CD4-positive, alpha-beta T cell treated with Interleukin-6 at 100 ng/mL for 8 hours (primary cell): Measurements from ENCODE around the gene CNTROB.

Source experiments
- DNase-seq: peaks from one replicate; pipeline ENCODE4 v3.0.0-alpha.2; 2020; ENCODE audit warnings: mixed read lengths, low spot score

Gene CNTROB

DNA sequence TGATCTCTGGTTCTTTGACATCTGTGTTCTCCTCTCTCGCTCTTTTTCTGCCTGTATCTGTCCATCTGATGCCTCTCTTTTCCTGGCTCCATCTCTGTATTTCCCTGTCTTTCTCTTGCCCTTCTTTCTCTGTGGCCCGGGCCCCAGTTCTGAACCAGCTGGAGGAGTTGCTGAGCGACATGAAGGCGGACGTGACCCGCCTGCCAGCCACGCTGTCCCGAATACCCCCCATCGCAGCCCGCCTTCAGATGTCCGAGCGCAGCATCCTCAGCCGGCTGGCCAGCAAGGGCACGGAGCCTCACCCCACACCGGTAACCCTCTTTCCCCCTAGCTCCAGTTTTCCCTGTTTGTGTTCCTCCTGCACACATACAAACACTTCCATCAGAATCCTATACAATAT lies 21.7 kb upstream of the CNTROB start:
- no peak for DNase-seq

DNA sequence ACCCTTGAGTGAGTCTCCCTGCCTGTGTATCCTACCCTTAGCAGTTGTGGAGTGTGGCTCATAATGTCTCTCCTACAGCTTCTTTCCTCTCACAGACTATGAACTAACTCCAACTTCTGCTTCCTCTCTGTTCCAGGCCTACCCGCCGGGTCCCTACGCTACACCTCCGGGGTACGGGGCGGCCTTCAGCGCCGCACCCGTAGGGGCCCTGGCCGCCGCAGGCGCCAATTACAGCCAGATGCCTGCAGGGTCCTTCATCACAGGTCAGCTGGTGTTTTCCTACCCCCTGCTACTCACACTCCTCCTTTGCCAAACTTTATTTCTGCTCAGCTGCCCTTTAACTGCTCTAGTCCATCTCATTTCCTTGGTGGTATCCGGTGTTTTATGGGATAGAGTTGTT lies 21.3 kb upstream of the CNTROB start:
- DNase-seq, result no peak

DNA sequence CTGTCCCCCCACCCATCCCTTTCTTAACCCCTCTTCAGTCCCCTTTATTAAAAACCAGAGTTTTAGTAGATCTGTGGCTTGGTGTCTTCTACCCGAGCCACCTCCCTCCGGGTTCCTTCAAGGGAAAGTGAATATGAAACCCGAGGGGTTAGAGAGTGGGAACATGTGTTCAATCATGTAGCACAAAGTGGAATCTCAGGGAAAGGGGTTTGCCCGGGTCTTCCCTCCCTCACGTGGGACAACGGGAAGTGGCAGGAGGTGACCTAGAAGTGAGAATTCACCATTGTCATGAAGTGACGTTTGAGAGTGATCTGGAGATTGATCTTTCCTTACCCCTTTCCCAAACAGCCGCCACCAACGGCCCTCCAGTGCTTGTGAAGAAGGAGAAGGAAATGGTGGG lies 20.9 kb upstream of the CNTROB start:
- DNase-seq, result no peak

DNA sequence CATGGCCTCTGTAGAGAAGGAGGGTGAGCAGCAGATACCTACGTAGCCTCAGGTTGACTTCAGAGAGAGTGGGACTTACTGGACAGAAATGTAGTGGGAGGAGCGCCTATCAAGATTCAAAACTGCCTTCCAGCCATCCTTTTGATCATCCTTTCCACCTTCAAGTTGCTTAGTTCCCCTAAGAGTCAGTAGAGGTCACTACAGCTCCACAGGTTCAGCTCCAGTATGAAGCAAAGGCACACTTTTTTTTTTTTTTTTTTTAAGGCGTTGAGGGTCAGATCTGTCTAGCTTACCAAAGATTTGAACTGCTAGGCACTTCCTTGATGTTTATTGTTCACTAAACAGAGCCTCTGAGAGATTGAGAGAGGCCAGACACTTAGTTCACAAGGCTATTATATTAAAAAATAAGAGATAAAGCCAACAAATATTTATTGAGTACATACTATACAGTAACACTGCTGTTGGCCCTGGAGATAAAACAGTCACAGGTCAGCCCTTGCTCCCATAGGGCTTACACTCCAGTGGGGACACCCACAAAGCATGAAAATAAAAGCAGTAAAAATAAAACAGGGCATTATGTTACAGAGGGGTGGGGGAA lies 19.0 kb upstream of the CNTROB start:
- peak; percentile 71 for DNase-seq

DNA sequence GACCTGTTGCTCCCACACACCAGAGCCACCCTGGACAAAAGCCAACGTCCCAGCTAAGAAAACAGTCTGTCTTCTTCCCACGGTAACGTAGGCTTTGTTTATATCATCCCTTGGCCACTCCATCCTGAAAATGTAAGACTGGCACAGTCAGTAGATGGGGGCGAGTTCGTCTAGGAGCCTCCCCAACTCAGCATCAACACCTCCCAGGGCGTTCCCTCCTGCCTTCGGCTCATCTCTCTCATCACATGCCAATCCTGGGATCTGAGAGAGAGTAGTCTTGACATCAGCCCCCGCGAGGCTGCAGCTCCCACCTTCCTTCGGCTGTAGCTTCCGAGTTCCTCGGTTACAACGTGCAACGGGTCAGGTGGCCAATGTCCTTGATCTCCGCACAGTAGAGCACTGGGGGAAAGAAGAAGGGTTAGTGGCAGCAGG lies 16.8 kb upstream of the CNTROB start:
- DNase-seq, result no peak

DNA sequence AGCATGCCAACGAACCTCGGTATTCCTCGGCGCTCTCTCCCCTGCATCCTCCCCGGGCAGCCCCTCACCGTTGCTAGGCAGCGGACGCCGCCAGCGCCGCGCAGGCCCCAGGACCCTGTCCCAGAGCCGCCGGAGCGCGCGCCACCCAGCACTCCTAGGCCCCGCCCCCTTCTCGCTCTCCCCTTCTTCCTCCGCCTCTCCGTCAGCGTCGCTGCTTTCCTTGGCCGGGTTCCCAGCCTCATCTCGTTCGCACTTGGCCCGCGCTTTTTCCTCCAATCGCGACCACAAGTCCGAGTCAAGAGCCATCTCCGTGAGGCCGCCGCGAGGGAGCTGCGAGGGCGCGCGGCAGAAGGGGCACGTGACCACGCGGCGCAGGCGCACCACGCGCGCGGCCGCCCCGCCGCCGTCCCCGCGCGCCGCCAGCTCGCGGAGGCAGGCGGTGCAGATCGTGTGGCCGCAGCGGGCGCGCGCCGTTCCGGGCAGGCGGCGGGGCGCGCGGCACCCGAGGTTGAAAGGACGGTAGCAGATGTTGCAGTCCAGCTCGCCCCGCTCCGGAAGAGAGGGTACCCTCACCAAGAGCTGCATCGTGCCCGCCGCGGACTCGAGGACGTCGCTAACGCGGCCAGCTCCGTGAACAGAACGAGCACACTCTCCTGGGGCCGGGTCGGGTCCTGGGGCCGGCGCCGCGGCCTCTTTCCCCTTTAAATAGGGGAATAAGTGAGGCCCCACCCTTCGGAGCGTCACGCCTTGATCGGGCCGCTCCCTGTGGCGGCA lies 16.2 kb upstream of the CNTROB start, which contains the start of gene RNF227:
Gene RNF227 (minus strand): TSS at position 679 of the 774 bp plus-strand sequence. CDS start 94 bp downstream, at position 585.
- DNase-seq, result peak; percentile 79

DNA sequence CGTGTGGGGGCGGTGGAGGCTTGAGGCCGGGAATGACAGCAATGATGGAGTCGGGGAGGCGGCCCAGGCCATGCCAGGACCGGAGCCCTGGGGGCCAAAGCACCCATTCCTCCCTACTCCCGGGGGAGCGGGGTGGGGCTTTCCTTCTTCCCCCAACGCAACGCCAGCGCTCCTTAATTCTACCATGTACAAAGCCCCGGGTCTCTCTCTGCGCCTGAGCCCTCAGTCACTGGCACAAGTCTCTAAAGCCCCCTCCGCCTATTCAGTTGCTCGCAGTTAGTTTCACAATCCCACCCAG lies 15.7 kb upstream of the CNTROB start:
- no peak for DNase-seq

DNA sequence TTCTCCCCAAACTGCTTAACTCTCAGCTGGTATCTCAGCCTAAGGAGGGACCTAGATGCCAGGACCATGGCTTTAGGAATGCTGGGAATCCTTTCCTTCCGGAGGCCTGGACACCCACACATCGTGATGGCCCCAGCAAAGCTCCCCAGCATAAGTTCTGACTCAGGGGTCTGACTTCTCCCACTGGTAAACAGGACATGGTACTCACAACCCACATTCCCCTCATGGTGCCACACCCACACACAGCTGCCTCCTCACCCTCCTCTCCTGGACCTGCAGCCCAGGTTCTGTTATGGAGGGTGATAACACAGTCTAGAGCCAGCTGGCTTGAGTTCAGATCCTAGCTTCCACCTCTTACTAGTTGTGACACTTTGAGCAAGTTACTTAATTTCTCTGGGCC lies 15.2 kb upstream of the CNTROB start:
- no peak for DNase-seq

DNA sequence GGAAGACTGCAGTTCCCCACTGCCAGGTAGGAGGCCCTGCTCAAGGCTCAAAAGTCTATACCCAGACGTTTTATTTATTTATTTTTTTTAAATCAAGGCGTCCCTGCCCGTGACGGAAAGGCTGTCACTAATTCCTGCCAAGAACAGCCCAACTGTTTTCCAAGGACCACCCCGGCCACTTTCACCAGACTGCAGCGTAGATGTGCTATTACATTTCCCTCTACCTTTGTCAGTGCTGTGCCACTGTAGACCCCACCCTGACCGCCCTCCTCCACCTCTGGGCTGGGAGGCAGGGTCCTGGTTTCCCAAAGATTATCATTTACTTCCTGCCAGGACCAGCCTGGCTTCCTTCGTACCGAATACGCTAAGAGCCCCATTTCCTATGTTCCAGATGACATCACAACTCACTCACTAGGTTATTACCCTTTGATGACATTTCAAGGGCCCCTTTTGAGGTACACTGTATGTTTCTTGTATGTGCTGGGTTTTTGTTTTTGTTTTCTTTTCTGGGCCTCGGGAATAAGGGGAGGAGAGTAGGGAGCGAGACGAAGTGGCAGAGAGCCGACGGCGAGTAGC lies 9.6 kb upstream of the CNTROB start:
- no peak for DNase-seq

DNA sequence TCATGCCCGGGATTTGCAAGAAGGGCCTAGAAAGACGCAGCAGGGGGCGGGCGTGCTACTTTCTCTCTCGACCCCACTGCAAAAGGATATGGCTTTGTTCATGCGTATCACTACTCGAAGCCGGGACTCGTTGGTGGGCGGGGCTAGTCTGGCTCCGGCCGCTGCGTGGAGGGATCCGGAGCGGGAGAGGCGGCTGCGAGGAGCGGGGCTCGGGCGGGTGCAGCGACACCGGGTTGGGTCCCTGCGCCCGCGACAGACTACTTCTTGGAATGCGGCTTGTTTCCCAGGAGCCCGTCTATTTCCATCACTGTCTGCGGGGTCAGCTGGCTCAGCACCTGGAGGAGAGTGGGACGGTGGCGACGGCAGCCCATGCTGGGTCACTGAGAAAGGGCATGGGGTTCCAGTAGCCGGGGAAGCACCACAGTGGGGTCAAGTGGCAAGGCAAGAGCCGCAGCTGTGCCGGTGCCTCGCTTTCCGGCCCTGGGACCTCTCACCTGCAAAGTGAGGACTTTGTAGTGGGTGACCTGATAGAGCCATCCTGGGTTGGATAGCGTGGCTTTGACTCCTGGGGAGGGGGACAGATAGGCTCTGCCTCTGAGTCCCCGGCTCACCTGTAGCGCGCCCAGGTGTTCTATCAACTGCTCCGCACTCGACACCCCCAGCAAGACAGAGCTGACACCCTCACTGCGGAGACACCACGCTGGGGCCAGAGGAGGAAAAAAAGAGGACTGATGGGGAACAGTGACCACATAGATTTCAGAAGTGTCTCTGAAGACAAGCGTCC lies 9.0 kb upstream of the CNTROB start:
- peak; percentile 84 for DNase-seq

DNA sequence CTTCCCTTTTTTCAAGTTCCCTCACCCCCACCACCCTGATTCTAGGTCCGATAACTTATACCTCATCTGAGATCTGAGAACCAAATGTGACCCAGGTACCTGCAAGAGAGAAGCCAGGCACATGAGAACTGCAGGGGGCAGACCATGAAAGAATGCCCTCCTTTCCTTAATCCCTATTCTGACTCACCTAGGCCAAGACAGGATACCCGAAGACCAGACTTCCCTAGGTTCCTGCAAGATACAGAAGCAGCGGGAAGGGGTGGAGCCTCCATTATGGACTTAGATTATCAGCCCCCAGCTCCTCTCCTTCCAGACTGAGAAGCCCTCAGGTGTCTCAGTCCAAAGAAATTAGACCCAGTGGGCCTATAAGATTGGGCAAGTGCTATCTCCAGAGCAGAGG lies 4.4 kb upstream of the CNTROB start:
- DNase-seq, result no peak

DNA sequence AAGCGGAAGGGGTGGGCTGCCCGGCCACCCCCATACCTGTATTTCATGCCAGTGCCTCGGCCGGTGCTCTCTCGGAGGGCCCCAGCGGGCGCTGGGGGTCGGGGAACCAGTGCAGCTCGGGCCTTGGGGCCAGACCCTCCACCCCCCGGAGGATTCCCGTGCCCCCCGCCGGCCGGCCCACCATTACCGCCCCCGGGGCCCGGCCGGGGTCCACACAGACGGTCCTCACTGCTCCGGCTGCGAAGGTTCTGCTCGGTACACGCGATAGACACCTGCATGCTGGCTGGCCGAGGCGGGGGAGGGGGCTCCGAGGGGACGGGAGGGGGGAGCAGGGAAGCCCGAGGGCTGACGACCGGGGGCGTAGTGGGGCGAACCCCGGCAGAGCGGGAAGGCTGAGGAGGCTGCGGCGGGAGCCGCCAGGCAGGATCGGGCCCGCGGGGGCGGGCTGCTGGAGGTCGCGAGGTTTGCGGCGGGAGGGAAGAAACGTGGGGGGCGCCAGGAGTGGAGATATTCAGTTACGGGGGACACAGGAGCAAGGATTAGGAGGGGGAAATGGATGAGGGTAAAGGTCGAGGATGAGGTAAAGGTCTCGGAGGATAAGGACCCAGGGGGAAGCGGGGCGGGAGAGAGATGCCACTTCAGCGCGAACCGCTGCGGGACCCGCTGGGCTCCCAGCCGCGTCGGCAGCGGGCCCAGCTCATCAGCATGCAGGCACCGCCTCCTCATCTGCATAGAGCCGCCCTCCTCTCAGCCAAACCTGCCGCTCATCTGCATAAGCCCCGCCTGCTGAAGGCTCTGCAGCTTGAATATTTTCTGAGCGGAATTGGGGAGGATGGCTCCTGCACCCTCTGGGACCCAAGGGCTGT lies 2.6 kb upstream of the CNTROB start, which contains the start of gene KCNAB3:
Gene KCNAB3 (minus strand): TSS at position 699 of the 866 bp plus-strand sequence. CDS start 421 bp downstream, at position 278.
- peak; percentile 42 for DNase-seq

DNA sequence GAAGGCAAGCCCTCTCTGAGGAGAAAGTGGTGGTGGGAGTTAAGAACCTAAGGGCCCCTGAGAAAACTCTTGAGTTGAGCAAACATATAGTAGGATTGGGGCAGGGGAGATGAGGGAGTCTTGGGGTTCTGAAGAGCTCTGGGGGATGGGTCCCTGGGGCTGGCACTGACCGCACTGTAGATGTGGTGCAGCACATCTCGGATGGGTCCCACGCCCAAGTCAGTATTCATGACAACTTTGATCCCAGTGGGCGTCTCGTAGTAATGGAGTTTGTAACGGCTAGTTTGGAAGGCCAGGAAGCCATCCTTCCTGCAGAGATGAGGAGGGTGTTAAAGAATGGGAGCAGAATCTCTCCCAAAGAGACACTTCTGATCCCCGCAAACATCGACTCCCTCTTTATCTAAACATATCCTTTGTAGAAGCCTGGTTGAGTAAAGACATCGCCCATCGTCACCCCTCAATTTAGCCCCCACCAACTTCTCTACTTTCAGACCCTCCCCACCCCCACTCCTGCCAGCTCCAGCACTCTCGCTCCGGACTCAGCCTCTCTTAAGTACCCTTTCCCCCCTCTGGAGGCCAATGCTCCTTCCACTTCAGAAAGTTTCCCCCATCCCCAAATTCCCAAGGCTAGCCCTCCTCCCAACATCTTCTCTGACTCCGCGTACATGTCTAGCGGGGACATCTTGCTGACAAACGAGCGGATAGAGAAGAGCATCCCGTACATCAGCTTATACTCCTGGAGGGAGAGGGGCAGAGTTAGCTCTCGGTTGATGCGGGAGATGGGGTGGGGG lies 970 bp upstream of the CNTROB start:
- no peak for DNase-seq

DNA sequence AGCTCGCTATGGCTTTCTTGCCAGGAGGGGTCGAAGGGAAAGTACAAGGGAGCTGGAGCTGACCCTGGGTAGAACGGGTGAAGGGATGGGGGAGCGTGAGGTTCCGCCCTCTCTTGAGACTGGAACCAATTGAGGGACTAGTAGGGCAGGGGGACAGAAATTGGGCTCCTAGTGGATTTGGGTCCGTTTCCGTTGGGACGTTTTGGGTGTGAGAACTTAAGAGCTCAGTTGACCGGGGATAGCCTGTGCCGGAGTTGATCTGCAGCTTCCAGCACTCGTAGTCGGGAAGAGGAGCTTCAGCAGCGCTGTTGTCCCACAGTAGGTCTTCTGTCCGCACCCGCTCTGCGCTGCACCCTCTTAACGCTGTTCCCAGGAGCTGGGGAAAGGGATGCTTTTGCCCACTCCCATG lies 481 bp downstream of the CNTROB start:
- no peak for DNase-seq

DNA sequence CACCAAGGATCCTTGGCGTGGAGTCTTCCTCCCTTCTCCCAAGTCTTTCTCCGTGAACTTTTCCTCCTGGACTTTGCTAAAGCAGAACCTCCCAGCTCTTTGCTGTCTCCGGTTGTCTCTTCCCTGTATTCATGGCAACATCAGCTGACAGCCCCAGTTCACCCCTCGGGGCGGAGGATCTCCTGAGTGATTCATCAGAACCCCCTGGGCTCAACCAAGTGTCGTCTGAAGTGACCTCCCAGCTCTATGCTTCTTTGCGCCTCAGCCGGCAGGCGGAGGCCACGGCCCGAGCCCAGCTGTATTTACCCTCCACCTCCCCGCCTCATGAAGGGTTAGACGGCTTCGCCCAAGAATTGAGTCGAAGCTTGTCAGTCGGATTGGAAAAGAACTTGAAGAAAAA lies 943 bp downstream of the CNTROB start:
- no peak for DNase-seq

DNA sequence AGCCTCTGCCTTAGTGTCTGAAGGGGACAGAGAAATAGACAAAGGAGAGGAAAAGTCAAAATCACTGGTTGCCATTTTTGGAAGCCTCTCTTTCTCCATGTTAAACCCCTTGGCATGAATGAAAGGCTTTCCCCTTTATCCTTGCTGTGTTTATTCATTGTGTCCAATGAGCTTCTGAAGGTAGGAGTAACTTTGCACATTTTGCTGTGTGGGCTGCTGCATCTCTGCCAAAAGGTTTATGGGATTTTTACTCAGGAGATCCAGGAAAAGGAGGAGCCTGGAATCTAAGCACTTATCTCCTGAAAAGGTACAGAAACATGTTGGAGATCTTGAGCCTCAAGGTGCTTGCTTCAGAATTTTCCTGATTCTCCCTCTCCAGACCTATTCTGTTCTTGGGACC lies 3.9 kb downstream of the CNTROB start:
- DNase-seq, result no peak

DNA sequence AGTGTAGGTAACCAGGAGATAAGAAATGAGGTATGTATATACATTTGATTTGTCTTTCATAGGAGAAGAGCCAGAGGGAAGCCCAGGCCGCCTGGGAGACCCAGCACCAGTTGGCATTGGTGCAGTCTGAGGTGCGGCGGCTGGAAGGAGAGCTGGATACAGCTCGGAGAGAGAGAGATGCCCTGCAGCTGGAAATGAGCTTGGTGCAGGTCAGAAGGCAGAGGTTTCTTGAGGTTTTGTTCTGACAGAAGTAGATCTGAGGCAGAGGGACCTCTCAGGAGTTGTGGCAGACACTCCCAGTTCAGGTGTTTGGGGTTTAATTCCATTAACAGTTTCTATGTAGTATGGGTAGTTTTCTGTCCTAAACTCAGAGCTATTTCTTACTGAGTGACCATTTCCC lies 8.0 kb downstream of the CNTROB start:
- no peak for DNase-seq

DNA sequence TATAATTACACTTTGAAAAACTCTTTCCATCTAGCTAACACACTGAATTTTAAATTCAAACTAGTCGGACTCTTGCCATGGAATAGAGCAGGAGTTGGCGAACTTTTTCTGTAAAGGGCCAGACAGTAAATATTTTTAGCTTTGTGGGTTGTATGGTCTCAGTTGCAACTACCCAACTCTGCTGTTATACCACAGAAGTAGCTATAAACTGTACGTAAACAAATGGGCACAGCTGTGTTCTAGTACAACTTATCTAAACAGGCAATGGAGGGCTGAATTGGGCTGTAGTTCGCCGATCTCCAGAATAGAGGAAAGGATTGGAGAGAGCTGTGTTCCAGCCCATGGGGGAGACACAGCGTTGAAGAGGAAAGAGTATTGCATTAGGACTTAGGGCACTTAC lies 8.7 kb downstream of the CNTROB start:
- DNase-seq, result no peak

DNA sequence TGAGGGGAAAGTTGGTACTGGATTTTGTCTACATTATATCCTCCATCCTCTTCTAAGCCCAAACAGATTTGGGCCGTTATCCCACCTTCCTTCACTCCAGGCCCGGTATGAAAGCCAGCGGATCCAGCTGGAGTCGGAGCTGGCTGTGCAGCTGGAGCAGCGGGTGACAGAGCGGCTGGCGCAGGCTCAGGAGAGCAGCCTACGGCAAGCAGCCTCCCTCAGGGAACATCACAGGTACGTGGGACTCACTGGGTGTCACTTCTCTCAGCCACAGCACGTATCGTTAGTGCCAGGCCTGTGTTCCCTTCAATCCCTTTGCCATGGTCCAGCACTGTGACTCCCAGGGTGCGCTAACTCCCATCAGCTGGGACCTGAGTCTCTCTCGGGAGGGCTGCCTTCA lies 11.3 kb downstream of the CNTROB start:
- DNase-seq, result no peak

DNA sequence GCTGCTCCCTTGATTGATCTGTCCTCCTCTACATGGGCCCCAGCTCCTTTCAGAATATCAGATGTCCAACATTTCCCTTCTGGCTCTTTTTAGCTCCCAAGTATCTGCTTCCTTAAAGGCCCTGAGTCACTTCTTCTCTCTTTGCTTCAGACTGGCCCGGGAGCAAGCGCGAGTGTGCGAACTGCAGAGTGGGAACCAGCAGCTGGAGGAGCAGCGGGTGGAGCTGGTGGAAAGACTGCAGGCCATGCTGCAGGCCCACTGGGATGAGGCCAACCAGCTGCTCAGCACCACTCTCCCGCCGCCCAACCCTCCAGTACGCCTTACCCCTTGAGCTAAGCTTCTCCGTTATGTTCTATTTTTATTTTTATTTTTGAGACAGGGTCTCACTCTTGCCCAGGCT lies 12.3 kb downstream of the CNTROB start:
- DNase-seq, result no peak

DNA sequence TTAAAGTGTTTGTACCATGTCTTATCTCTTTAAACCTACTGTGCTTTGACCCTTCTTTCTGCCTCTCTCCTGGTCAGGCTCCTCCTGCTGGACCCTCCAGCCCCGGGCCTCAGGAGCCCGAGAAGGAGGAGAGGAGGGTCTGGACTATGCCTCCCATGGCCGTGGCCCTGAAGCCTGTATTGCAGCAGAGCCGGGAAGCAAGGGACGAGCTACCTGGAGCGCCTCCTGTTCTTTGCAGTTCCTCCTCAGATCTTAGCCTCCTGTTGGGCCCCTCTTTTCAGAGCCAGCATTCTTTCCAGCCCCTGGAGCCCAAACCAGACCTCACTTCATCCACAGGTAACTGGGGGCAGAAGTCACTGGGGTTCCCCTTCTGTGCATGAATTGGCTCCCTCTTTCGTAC lies 13.6 kb downstream of the CNTROB start:
- no peak for DNase-seq
